Measurements from ENCODE around the gene SYTL3.

DNA sequence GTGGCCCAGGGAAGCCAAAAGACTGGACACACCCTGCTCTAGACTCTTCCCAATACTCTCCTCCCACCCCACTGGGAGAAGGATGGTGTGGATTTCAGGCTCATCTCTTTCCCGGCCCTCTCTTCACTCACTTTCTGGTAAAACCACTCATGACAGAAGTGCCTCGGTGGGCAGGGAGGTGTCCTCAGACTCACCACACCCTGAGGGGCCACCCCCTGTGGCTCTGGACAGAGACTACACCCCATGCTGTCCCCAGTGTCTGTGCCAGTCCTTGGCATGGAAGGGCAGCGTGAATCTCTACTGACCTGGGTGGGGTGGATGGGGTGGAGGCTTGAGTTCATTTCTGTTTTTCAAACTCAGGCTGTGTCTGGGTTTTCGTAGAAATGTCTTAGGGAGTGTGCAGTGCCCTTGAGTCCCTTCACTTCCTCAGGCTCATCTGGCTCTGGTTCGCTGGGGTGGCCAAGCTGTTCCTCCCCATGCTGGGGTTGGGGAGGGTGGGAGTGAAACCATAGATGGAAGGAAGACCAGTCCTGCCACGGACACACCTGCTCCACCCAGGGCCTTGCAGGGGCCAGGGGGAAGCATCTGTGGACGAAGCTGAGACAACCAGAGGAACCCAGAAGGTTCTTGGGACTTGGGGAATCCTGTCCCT is 110.2 kb downstream of the SYTL3 start:
- no peak for TF ChIP-seq POLR2A (IDR thresholded peaks at IDR 0.05)
- TF ChIP-seq, protein P1, sequence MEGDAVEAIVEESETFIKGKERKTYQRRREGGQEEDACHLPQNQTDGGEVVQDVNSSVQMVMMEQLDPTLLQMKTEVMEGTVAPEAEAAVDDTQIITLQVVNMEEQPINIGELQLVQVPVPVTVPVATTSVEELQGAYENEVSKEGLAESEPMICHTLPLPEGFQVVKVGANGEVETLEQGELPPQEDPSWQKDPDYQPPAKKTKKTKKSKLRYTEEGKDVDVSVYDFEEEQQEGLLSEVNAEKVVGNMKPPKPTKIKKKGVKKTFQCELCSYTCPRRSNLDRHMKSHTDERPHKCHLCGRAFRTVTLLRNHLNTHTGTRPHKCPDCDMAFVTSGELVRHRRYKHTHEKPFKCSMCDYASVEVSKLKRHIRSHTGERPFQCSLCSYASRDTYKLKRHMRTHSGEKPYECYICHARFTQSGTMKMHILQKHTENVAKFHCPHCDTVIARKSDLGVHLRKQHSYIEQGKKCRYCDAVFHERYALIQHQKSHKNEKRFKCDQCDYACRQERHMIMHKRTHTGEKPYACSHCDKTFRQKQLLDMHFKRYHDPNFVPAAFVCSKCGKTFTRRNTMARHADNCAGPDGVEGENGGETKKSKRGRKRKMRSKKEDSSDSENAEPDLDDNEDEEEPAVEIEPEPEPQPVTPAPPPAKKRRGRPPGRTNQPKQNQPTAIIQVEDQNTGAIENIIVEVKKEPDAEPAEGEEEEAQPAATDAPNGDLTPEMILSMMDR (IDR thresholded peaks at IDR 0.05), result no peak
